GM11168 (cell line): Measurements from ENCODE around the gene LTBP2.

Experiments used
- in situ Hi-C: fragments of 300-500 bp; cut with MboI; formaldehyde crosslinking; loops from one replicate; pipeline ENCODE4 v1.12.0; 2022; ENCODE audit warnings: low sequenced_read_pairs; ENCODE audit not compliant: unreplicated experiment

Gene LTBP2

DNA sequence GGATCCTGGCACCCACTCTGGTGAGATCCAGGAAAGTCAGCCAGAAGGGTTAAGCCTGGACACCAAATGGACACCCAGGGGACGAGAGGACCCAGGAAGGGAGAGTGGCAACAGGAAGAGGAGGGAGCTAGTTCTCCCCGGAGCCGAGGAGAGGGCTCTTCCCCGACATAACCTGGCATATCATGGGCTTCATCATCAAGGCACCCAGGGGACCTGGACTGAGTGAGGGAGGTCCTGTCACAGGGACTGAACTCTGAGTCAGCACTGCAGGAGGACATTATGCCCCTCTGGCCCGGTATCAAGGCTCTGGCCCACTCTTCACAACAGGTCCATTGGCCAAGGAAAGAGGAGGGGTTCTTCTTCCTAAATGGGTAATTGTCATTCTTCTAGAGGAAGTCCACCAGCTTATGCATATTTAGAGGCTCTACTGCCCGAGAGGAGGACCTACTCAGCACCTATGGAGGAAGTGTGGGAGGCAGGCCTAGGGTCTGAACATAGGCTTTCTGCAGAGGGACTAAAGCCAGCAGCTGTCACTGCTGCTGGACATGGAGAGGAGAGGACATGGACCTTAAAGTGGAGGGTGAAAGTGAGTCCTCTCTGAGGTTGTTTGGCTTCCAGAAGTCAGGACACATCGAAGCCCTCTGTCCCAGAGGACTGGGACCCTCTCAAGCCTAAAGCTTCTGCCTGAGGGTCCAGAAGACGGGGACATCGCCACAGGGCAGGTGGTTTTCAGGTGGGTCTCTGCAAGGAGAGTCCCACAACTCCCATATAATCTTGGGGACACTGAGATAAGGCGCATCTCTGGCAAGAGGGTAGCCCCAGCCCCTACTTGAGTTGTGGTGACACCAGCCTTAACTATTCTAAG is 99.8 kb downstream of the LTBP2 start:
- in situ Hi-C loops: no loop called here

GRCh38 chr14:74510959-74511409 is 101.1 kb downstream of the LTBP2 start:
- in situ Hi-C loops: no loop called here

GRCh38 chr14:74510223-74510931 is 101.7 kb downstream of the LTBP2 start:
- in situ Hi-C loops: no loop called here

DNA sequence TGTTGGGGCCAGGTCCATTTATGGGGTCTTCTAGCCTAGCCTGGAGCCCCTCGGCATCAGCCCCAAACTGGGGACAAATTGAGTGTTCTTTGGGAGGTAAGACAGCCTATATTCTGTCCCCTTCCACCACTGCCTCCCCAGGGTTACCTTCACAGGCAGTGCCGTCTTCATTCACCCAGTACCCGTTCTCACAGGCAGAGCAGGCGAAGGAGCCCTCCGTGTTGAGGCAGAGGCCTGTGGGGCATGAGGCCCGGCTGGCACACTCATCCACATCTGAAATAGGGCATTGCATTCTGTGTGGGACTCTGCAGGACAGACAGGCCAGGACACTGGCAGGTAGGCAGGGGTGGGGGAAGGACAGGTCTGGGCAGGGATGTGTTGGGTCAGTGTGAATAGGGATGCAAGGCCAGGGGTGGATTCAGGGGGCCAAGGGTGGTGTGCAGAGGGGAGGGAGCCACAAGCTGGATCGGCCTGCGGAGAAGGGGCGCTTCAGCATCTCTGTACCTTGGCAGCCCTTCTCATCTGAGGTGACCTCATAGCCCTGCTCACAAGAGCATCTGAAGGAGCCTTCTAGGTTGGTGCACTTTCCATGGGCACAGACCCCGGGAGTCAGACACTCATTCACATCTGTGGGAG is 102.3 kb downstream of the LTBP2 start:
- in situ Hi-C loops: no loop called here

DNA sequence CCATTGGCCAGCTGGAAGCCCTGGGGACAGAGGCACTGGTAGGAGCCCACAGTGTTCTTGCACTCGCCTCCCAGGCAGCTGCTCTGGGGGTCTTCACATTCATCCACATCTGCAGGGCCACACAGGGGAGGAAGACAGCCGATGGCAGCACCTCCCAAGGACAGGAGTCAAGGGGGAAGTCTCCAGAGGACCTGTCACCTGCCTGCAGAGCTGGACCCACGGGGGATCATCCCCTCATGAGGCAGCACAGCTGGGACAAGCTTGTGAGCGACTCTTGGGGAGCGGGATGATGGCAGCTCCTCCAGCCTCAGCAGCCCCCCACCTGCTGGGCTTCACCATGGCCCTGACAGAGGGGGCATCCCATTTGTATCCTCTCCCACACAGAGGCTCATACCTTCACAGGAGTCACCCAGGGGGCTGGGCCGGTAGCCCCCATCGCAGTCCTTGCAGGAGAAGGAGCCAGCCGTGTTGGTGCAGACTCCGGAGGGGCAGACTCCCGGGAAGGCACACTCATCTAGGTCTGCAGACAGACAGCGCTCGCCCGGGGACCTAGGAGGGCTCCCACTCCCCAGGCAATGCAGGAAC is 103.1 kb downstream of the LTBP2 start:
- in situ Hi-C loops: no loop called here

GRCh38 chr14:74508292-74508731 is 103.7 kb downstream of the LTBP2 start:
- in situ Hi-C loops: no loop called here

GRCh38 chr14:74507840-74508239 is 104.2 kb downstream of the LTBP2 start:
- in situ Hi-C loops: no loop called here

- in situ Hi-C loops: no loop called here
These were observed 105.0 kb downstream of the LTBP2 start for GRCh38 chr14:74507085-74507484.

DNA sequence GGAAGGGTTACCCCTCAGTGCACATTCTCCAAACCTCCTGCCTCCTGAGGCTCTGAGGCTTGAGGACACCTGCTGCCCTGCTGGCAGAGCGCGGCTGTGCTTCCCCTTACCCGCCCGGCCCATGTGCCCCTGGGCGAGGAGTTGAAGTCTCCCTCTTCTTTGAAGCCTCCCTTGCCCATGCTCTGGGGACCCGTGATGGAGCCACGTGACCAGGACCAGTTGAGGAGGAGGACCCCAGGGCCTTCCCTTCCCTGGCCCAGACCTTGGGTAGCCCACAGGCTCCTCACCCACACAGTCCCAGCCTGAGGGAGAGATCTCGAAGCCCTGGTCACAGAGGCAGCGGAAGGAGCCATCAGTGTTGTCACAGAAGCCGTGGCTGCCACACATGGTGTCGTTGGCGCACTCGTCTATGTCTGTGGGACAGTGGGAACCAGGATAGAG is 105.6 kb downstream of the LTBP2 start:
- in situ Hi-C loops: no loop called here

GRCh38 chr14:74505831-74506230 is 106.2 kb downstream of the LTBP2 start:
- in situ Hi-C loops: no loop called here

DNA sequence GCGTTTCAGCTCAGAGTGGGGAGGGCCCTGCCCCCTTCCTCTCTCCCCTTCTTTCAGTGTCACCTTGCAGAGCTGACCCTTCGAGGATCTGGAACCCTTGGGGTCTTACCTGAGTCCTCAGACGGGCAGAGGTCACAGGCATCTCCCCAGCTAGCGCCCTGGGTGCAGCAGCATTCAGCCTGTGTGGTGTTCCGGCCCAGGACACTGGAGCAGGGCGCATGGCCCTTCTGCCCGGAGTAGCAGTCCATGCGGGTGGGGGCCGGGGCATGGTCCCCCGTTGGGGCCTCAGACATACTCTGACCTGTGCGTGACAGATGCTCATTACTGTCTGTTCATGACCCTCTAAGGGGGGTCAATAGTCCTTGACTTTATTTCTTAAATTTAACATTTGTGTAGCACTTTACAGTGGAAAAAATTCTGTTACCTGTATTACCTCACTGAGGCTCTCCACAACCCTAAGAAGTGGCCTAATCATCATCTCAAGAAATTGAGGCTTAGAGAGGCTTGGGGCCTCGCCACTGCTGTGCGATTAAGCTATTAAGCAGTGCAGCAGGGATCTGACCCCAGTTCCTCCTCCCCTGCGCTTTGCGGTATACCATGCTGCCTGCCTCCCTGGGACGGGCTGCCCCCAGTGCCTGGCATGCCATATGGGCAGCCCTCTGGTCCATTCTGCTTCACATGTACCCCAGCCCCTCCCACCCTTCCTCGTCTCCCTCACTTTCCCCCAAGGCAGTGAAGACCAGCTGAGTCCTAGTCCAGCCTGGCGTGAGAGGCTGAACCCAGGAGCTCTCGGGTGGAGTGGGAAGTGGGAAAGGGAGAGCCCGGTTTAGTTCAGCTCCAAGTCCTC is 106.9 kb downstream of the LTBP2 start:
- in situ Hi-C loops: no loop called here

DNA sequence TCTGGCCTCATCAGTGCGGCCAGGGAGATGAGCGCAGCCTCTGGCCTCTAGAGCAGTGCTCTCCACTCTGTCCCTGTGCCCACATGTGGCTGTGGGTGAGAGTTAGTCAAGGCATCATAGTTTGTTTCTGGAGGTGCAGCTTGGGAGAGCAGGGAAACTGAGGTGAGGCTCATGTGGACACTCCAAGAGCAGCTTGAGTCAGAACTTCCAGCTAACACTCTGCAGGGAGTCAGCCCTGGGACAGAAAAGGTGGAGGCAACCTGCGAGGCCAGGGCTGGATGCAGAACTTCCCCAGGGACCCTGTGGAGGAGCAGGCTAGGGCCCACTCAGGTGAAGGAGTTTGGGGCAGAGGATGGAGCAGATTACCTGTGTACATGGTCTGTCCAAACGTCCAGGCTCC is 107.6 kb downstream of the LTBP2 start:
- in situ Hi-C loops: no loop called here

DNA sequence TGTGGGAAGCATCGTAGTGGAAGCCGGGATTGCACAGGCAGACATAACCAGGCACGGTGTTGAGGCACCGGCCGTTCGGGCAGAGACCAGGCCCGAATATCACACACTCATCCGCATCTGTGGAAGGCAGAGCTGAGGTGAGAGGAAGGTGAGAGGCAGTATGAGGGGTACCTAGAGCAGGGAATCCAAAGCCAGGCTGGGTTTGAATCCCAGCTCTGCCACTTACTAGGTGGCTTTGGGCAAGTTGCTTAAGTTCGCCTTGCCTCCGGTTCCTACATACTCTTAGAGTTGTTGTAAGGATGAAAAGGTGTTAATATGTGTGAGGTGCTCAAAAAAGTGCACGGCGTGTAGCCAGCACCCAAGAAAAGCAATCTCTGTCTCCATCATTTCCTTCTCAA is 108.1 kb downstream of the LTBP2 start:
- in situ Hi-C loops: no loop called here

GRCh38 chr14:74503291-74503937 is 108.6 kb downstream of the LTBP2 start:
- in situ Hi-C loops: no loop called here

- in situ Hi-C loops: no loop called here
These were observed 109.6 kb downstream of the LTBP2 start for GRCh38 chr14:74502236-74503019.

GRCh38 chr14:74501691-74502090 is 110.3 kb downstream of the LTBP2 start:
- in situ Hi-C loops: no loop called here

GRCh38 chr14:74501135-74501614 is 110.9 kb downstream of the LTBP2 start:
- in situ Hi-C loops: no loop called here

DNA sequence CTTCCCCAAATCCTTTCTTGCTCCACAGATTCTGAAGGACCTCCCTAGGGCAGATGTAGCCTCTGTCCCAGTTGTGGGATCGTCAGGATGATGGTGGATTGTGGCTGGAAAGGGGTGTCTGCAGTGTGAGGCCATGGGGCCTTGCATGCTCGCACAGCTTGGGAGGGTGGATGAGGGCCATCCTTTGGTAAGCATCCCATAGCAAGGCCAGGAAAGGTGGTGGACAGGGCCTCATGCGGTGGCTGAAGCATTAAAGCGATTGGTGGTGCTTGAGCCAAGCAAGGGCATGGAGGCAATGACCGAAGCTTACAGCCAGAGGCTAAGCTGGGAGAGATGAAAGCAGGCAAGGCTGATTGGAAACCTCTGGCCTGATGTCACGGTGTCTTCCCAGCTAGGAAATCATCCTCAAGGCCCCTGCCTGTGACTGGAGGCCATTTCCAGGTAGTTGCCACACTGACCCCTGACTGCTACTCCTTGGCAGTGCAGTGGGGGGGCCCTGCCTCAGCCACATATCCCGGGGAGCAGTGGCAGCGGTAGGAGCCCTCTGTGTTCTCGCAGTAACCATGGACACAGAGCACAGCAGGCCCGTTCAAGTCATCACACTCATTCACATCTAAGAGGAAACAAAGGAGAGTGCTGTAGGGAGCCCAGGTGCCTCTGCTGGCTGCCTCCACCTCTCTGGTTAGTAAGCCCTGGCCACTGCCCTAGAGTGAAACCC is 111.5 kb downstream of the LTBP2 start:
- in situ Hi-C loops: no loop called here
